GM23248 (cell line): Measurements from ENCODE around the gene QSER1. TPM values are rescaled to one million over a fixed set of nuclear protein-coding genes. Genes with fewer than 3 reads are reported as not detected.

Source experiments
- DNase-seq: peaks from one replicate; pipeline ENCODE4 v3.0.0-alpha.2; 2015
- H2AFZ ChIP-seq: fragments of 200-600 bp; sonication (generic); 2 replicates; pipeline ENCODE4 v1.6.1; 2016; ENCODE audit warnings: antibody characterized with exemption
- H3F3A ChIP-seq: fragments of 200-600 bp; sonication (generic); 2 replicates; pipeline ENCODE4 v1.6.1; 2016; ENCODE audit warnings: mild to moderate bottlenecking, antibody characterized with exemption, mixed run types; ENCODE audit not compliant: insufficient read depth
- H3K27ac ChIP-seq: fragments of 200-600 bp; sonication (generic); 2 replicates; pipeline ENCODE4 v1.5.1; 2016; ENCODE audit warnings: mild to moderate bottlenecking
- H3K27me3 ChIP-seq: fragments of 200-600 bp; sonication (generic); replicated peaks from 2 replicates; pipeline ENCODE4 v1.6.1; 2016; ENCODE audit warnings: mild to moderate bottlenecking; ENCODE audit not compliant: insufficient read depth
- H3K36me3 ChIP-seq: fragments of 200-600 bp; sonication (generic); 2 replicates; pipeline ENCODE4 v1.6.1; 2016; ENCODE audit warnings: low read depth, mild to moderate bottlenecking
- H3K4me1 ChIP-seq: fragments of 200-600 bp; sonication (generic); 2 replicates; pipeline ENCODE4 v1.6.1; 2016; ENCODE audit warnings: mild to moderate bottlenecking; ENCODE audit not compliant: insufficient read depth
- H3K4me2 ChIP-seq: fragments of 200-600 bp; sonication (generic); one replicate; pipeline ENCODE4 v1.6.1; 2016; ENCODE audit warnings: mild to moderate bottlenecking; ENCODE audit not compliant: unreplicated experiment
- H3K4me3 ChIP-seq: fragments of 200-600 bp; sonication (generic); 2 replicates; pipeline ENCODE4 v1.5.1; 2016; ENCODE audit warnings: mild to moderate bottlenecking
- H3K79me2 ChIP-seq: fragments of 200-600 bp; sonication (generic); 2 replicates; pipeline ENCODE4 v1.6.1; 2016; ENCODE audit warnings: mild to moderate bottlenecking; ENCODE audit not compliant: insufficient read depth
- H3K9ac ChIP-seq: fragments of 200-600 bp; sonication (generic); 2 replicates; pipeline ENCODE4 v1.6.1; 2016; ENCODE audit warnings: mild to moderate bottlenecking
- H3K9me2 ChIP-seq: fragments of 200-600 bp; sonication (generic); 2 replicates; pipeline ENCODE4 v1.6.1; 2016; ENCODE audit warnings: mixed run types, mild to moderate bottlenecking, moderate library complexity; ENCODE audit not compliant: insufficient read depth
- H3K9me3 ChIP-seq: fragments of 200-600 bp; sonication (generic); one replicate; pipeline ENCODE4 v1.6.1; 2017; ENCODE audit warnings: low read depth
- H4K20me1 ChIP-seq: fragments of 200-600 bp; sonication (generic); 2 replicates; pipeline ENCODE4 v1.6.0; 2016; ENCODE audit not compliant: insufficient read depth
- EZH2 ChIP-seq: fragments of 200-600 bp; sonication (generic); IDR thresholded peaks from 2 replicates; pipeline ENCODE4 v1.6.1; 2018; ENCODE audit warnings: antibody characterized with exemption, mild to moderate bottlenecking; ENCODE audit not compliant: insufficient read depth, poor library complexity, severe bottlenecking
- EZH2phosphoT487 ChIP-seq: fragments of 200-600 bp; sonication (generic); IDR thresholded peaks from 2 replicates; pipeline ENCODE4 v1.6.1; 2018; ENCODE audit warnings: antibody characterized with exemption, moderate library complexity, mild to moderate bottlenecking, low read depth; ENCODE audit not compliant: insufficient read depth
- WGBS, 2 experiments: methylation state at CpG; one replicate each; pipeline ENCODE4 v1.1.6; 2015 to 2017; ENCODE audit warnings: low lambda C conversion rate in 2 of 2, low coverage in 1 of 2; ENCODE audit errors: missing lambda C conversion rate in 2 of 2; 5-methylcytosine and 5-hydroxymethylcytosine counted together
- in situ Hi-C: fragments of 300-500 bp; cut with MboI; formaldehyde crosslinking; loops from 2 replicates; pipeline ENCODE4 v1.15.0; 2020
- polyA plus RNA-seq: library from polyadenylated mRNA; unstranded; fragments of >200 nt; fragmentation: Nextera tagmentation; extraction: Ambion mirVana; gene quantifications from 2 replicates; pipeline ENCODE4 v1.2.1, GENCODE V29; 2016
- total RNA-seq: library from RNA; depleted of rRNA; stranded (reverse); fragments of >200 nt; shearing (Covaris generic); gene quantifications from 2 replicates; pipeline ENCODE4 v1.2.3, GENCODE V29; 2014

Gene QSER1
- total and polyA plus RNA-seq, 2 experiments from 2014 or later: 4.9 to 16.5 TPM

DNA sequence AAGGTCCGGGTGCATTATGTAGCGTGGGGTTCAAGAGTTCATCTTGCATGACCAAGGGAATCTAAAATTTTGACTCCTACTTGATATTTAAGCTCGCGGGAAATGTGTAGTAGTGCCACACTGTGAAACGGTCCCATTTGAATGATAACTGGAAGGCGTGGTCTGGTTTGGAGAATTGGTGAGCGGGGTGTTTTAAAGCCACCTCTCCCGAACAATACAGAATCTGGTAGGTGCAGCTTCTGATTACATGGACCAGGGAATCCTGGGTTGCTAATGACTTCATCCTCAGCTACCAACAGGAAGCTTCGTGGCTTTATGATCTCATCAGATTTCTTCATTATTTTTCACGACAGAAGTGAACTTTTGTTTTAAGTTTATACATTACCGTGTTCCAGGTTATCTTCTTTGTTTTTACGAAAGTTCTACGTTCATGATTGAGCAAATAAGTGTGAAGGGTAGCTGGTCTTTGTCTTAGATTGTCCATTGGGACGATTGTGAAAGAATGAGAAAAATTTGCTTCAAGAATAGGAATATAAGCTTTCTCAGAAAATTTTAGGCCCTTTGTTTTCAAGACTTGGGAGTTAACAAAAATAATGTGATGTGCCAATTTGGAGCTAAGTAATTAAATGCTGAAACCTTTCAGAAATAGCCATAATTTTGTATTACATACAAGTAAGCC lies 1.7 kb downstream of the QSER1 start:
- peak overlapping the region; percentile 99 for H3K4me3 ChIP-seq
- WGBS, 2 experiments: 1 to 2% methylated on average over 14 of the region's 14 CpGs

DNA sequence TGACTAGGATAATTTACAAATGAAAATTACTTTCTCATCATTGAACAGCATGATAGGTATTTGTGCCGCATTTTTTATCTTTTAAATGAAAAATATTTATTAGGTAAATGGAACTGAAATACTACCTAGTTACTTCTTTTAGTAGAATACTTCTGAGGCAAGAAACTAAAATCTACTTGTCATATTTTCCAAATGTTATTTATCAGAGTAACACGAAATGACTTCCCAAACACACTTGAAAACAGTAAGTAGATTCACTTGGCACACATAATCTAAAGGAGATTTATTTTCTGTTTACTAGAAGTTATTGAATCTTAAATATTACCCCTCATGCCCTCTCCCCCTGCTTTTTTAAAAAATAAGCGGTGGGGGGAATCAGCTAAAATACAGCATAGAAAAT lies 2.3 kb downstream of the QSER1 start:
- Histone ChIP-seq H3K9ac (peak overlapping the region; percentile 87), H3K79me2 (peaks cover 61% of the 10 kb centered on the region), H3K4me1 (peaks cover 15% of the 10 kb centered on the region), H3K36me3 (no peaks in the 10 kb centered on the region), H3K27ac (peak overlapping the region; percentile 81), H4K20me1 (no peaks in the 10 kb centered on the region), H3F3A (peaks cover 14% of the 10 kb centered on the region), H2AFZ (peak overlapping the region; percentile 69; the same call in 1 of the 2 replicates), H3K4me3 (peak overlapping the region; percentile 99), H3K9me2 (no peaks in the 10 kb centered on the region), H3K4me2 (peak overlapping the region; percentile 89), H3K27me3 (no peaks in the 10 kb centered on the region), H3K9me3 (no peaks in the 10 kb centered on the region)
- WGBS, 2 experiments: 95 to 96% methylated on average over 3 of the region's 3 CpGs
- in situ Hi-C loops: no loop called here
- TF ChIP-seq EZH2phosphoT487: no peak
- no peak for TF ChIP-seq EZH2
- no peak for DNase-seq

More for the DNA sequence above, 1.7 kb downstream of the QSER1 start:
- H3K36me3 ChIP-seq: no peaks in the 10 kb centered on the region
- H2AFZ ChIP-seq: peak overlapping the region; percentile 69
- H3K4me2 ChIP-seq: peak overlapping the region; percentile 89
- peaks cover 14% of the 10 kb centered on the region for H3F3A ChIP-seq
- in situ Hi-C loops: no loop called here
- no peaks in the 10 kb centered on the region for H3K9me2 ChIP-seq
- no peaks in the 10 kb centered on the region for H3K9me3 ChIP-seq
- H3K9ac ChIP-seq: peak overlapping the region; percentile 87
- no peak for TF ChIP-seq EZH2phosphoT487
- TF ChIP-seq EZH2: no peak
- peaks cover 55% of the 10 kb centered on the region for H3K79me2 ChIP-seq
- H3K4me1 ChIP-seq: peaks cover 15% of the 10 kb centered on the region
- DNase-seq: peak; percentile 89
- H3K27ac ChIP-seq: peak overlapping the region; percentile 81
- no peaks in the 10 kb centered on the region for H4K20me1 ChIP-seq
- H3K27me3 ChIP-seq: no peaks in the 10 kb centered on the region

DNA sequence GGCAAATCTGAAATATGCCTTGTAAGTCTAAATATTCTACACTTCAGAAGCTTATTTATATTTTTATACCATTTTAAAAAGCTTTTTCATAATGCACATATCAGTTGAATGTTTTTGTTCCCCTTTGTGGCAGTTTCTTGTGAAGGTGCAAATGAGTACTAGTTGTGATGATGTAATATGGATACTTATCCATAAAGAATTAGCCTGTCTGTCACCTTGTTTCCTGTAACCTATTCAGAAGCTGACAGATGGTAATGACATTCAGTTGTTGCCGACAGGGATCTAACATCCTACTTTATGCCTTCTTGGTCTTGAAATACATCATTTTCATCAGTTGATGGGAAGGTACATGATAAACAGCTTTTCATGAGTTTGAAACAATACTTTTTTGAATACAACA lies 2.9 kb downstream of the QSER1 start:
- H3K79me2 ChIP-seq: peaks cover 67% of the 10 kb centered on the region
- H3K4me3 ChIP-seq: no peak overlapping the region
- no peaks in the 10 kb centered on the region for H3K27me3 ChIP-seq
- H3K9ac ChIP-seq: no peak overlapping the region
- no peak overlapping the region; the same call in 1 of the 2 replicates for H2AFZ ChIP-seq
- H3F3A ChIP-seq: peaks cover 14% of the 10 kb centered on the region
- no peak for DNase-seq
- no peak overlapping the region for H3K4me2 ChIP-seq
- no peaks in the 10 kb centered on the region for H3K9me3 ChIP-seq
- peaks cover 15% of the 10 kb centered on the region for H3K4me1 ChIP-seq
- TF ChIP-seq EZH2phosphoT487 (no peak), EZH2 (no peak)
- in situ Hi-C loops: no loop called here
- 49 to 52% methylated on average over 1 of the region's 1 CpG for WGBS, 2 experiments
- no peak overlapping the region for H3K27ac ChIP-seq
- no peaks in the 10 kb centered on the region for H3K9me2 ChIP-seq
- no peaks in the 10 kb centered on the region for H4K20me1 ChIP-seq
- no peaks in the 10 kb centered on the region for H3K36me3 ChIP-seq

DNA sequence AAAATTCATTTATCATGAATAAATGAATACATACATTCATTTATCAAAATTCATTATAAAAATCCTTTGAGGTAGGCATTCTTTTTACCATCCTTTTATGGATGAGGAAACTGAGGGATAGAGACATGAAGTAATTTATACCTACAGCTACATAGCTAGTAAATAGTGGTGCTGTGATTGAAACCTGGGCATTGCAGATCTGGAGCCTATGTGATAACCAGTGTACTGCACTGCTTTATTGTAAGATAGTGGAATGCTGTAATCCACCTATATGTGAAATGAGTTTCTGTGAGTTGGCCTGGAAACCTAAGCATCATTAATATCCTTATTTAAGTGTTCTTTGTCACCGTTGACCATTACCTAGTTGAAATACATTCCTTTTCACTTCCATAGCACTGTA lies 4.5 kb downstream of the QSER1 start:
- DNase-seq: no peak
- H3K4me1 ChIP-seq: peaks cover 11% of the 10 kb centered on the region
- 96 to 97% methylated on average over 1 of the region's 1 CpG for WGBS, 2 experiments
- 0 out of 2 replicates have a peak, but pooled peaks cover 7% of the 10 kb centered on the region for H4K20me1 ChIP-seq
- no peaks in the 10 kb centered on the region for H3K27me3 ChIP-seq
- no peak overlapping the region for H3K4me2 ChIP-seq
- no peak overlapping the region for H3K4me3 ChIP-seq
- peaks cover 83% of the 10 kb centered on the region for H3K79me2 ChIP-seq
- H3K9me2 ChIP-seq: no peaks in the 10 kb centered on the region
- in situ Hi-C loops: no loop called here
- no peak overlapping the region for H3K9ac ChIP-seq
- peaks cover 14% of the 10 kb centered on the region for H3F3A ChIP-seq
- no peaks in the 10 kb centered on the region for H3K9me3 ChIP-seq
- H3K27ac ChIP-seq: no peak overlapping the region
- no peak overlapping the region for H2AFZ ChIP-seq
- no peaks in the 10 kb centered on the region for H3K36me3 ChIP-seq
- TF ChIP-seq EZH2 (no peak), EZH2phosphoT487 (no peak)

DNA sequence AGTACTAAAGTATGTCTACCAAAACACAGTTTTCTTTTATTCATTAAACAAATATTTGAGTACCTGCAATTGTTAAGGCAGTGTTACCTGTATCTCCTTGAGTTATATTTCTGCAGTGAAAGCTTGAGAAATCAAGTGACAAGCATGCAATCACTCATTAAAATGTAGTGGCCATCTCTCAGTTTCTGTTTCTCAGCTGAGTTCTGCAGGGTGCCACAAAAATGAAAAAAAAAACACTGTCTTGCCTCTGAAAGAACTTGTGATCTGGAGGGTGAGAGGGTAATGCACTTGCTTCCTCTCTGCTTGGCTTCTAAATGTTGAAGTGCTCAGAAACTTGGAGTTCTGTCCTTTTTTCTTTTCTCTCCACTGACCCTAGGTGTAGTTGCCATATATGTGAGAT lies 6.8 kb downstream of the QSER1 start:
- no peak for TF ChIP-seq EZH2
- TF ChIP-seq EZH2phosphoT487: no peak

More for the DNA sequence above, 6.8 kb downstream of the QSER1 start:
- no peak overlapping the region for H3K27ac ChIP-seq
- 0 out of 2 replicates have a peak, but pooled peaks cover 9% of the 10 kb centered on the region for H4K20me1 ChIP-seq
- no peak overlapping the region for H3K9ac ChIP-seq
- in situ Hi-C loops: no loop called here
- H2AFZ ChIP-seq: no peak overlapping the region
- no peaks in the 10 kb centered on the region for H3K36me3 ChIP-seq
- H3F3A ChIP-seq: peaks cover 9% of the 10 kb centered on the region
- H3K4me3 ChIP-seq: no peak overlapping the region
- peaks cover 100% of the 10 kb centered on the region for H3K79me2 ChIP-seq
- no peaks in the 10 kb centered on the region for H3K27me3 ChIP-seq
- H3K4me2 ChIP-seq: no peak overlapping the region
- H3K9me3 ChIP-seq: no peaks in the 10 kb centered on the region
- no peak for DNase-seq
- H3K4me1 ChIP-seq: peaks cover 11% of the 10 kb centered on the region
- H3K9me2 ChIP-seq: no peaks in the 10 kb centered on the region
